NCI-H446 (cell line): Measurements from ENCODE around the gene FAM163A.
"Not testable (repeated sequence)": the region's sequence is repeated elsewhere in the genome, so short reads cannot be mapped to it uniquely, and the experiment has no call there.

Experiments
- DNase-seq, 2 experiments: peaks; one replicate each; lab custom pipeline; 2025; lab: John Stamatoyannopoulos, UW

FAM163A gene

DNA sequence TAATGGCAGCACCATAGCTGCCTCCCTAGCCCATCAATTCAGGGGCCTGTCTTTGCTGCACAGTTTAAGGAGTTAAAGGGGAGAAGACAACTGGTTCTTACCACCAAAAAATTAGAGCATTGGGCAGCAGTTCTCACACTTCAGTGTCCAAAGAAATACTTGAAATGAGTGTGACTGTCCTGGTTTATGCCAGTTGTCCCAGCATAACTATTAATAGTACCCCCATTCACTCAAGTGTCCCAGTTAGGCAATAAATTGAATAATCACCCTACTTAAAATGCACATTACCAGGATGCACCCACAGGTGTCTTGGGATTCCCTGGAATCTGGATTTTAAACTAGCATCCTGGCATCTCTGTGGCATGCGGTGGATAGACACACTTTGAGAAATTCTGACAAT is 51.1 kb downstream of the FAM163A start:
- no peak for DNase-seq

DNA sequence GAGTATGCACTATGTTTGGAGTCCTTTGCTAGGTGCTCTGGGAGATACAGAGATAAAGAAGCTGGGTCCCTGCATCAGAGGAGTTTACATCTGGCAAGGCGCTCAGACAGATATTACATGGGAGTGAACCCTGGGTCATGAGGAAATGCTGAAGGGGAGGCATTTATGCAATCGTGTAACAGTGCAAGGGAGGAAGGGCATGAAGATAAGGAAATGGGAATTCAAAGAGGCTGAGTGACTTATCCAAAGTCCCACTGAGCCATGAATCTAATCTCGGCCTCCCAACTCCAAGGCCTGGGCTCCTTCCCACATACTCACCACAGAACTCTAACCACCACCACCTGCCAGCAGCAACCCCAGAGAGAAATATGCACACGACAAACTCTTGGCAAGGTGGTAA is 51.6 kb downstream of the FAM163A start:
- no peak for DNase-seq

DNA sequence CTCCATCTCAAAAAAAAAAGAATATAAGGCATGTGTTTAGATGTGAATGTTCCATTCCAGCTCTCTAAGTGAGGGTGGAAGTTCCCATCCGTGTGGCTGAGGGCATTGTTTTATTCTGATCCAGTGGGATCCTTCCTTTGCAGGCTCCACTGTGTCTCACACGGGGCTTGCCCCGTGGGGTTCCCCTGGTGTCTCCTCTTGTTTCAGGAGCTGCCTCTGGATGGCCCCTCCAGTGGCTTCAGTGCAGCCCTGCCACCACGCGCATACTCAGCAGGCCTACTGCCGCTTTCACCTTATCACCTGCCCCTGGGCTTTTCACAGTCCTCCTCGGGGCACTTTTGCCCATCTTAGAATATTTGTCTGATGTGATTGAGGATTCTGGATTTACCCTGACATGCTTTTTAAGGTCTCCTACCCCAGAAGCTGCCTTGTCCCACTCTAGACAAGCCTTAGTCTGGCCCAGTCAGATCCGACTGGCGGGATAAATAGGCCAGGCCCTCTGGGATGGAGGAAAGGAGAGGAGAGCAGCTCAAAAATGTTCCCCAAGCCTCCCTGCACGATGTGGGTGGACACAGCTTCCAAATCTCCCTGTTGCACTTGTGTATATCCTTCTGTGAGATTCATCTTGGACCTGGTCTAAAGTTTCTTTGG is 55.2 kb downstream of the FAM163A start:
- DNase-seq = no peak

DNA sequence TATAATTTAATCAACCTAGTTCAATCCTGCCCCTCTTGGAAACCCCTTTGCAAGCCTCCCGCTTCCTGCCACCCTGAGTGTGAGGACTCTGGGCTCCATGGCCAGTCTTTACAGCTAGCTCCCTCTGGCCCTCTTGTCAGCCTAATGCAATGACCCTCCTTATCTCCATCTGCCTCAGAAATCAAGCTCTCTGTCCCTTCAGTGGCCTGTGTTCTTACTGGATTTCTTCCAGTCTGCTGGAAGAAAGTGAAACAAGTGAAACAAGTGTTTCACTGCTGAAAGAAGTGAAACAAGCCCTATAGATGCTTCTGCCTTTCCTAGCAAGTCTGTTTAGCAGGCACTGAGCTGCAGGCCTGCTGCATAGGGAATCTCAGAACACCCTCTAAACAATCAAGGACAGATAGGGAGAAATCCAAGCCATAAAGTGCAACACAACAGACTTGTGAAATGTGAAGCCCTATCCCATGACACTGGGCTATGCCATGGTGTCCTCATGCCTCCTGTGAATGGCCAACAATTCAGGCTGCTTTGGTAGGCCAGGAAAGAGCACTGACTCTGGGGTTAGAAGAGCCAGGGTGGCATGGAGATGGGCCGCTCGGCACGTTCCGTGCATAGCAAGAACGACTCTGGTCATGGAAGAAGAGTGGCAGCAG is 55.9 kb downstream of the FAM163A start:
- no peak for DNase-seq

DNA sequence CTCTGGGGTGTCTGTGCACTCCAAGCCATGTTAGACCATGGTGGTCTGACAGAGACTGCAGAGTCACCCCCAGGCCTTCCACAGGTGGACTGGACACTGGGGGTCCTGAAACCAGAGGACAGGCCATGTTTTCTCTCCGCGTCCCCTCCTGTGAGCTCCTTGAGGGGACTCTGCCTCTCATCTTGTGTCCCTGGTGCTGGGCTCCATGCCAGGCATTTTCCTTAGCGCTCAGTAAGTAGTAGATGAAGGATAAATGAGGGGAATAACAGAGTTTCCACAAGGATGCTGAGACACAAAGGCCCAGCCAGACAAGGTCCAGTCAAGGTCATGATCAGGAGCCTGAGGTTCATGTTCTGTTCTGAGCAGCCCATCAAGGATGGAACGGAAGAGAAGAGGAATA is 57.4 kb downstream of the FAM163A start:
- DNase-seq = no peak

DNA sequence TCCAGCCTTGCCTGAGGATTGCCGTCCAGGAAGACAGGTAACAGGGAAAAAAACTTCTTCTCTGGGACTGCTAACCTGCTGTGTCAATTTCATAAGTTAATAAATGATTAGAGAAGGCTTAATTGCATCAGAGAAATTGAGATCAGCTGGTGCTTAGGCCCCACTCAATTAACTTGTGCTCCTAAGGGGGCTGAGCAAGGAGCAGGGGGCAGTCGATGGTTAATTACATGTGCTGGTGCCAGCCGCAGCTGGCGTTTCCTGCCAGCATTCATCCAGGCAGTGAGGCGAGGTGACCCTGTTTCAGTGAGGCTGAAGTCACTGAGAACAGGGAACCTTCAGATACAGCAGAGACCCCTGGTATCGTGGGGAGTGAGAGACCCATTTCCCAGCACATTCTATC is 60.0 kb downstream of the FAM163A start:
- no peak for DNase-seq

DNA sequence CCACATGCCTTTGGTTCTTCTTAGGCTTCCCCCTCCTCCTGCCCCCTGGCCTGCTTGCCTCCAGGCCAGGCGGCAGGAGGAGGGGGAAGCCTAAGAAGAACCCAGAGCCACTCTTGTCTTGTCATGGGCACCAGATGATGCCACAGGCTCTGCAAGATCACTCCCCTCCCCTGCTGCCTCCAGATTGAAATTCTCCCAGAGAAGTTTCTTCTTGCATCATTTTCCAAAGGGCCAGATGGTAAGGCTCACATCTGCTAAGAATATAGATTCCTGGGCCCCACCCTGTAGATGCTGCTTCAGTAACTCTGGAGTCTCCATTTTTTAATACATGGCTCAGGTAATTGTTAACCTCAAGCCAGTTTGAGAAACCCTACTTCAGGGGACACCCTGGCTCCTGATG is 60.8 kb downstream of the FAM163A start:
- DNase-seq = no peak

DNA sequence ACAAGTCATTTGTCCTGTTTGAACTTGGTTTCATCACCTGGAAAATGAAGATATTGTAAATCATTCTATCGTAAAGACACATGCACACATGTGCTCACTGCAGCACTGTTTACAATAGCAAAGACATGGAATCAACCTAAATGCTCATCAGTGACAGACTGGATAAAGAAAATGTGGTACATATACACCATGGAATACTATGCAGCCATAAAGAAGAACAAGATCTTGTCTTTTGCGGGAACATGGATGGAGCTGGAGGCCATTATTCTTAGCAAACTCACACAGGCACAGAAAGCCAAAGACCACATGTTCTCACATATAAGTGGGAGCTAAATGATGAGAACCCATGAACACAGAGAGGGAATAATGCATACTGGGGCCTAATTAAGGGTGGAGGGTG is 61.3 kb downstream of the FAM163A start:
- DNase-seq = not testable (repeated sequence)

DNA sequence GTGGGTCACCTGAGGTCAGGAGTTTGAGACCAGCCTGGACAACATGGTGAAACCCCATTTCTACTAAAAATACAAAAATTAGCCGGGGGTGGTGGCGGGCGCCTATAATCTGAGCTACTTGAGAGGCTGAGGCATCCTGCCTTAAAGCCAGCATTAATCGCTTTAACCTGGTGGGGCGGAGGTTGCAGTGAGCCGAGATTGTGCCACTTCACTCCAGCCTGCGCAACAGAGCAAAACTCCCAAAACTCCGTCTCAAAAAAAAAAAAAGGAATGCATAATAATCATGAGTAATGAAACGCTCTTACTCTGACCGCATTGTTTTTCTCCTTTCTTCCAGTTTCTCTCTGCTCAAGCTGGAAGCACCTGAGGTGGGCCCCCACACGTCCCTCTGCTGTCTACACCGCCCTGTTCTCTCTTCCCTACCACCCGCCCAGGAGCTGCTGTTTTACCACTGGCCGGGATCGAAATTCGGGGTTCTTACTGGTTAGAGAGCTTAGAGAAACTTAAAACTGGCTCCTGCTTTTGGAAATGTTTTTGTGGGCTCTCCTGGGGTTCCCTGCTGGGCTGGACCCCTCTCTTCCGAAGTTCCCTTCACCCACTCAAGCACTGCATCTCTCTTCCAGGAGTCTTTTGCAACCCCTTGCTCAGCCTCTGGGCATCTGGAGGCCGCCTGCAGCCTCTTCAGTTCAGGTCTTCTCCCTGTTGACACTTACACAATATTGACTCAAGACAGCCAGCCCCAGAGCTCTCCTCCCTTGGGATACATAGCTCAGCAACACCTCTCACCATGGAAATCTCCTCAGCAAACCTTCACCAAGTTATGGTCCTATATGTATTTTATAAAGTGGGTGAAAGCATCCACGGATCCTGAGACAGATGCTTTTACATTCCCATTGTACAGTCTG is 62.5 kb downstream of the FAM163A start:
- no peak for DNase-seq

DNA sequence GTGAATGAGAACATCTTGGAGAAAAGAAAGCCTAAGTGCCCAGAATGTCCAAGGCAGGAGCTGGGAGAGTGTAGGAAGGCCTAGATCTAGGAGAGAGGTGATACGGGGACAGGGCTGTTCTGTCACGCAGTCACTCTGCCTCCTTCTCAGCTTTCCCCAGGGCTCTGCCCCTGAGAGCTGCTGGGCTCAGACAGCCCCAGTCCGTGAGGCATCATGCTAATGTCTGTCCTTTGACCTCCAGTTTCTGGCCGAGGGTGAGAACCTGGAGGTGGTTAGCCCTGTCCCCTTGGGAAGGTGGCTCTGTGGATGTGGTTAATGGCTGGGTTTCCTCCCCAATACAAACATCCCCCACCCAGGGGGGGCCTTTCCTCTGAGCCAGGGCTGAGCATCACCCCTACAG is 63.2 kb downstream of the FAM163A start:
- no peak for DNase-seq

DNA sequence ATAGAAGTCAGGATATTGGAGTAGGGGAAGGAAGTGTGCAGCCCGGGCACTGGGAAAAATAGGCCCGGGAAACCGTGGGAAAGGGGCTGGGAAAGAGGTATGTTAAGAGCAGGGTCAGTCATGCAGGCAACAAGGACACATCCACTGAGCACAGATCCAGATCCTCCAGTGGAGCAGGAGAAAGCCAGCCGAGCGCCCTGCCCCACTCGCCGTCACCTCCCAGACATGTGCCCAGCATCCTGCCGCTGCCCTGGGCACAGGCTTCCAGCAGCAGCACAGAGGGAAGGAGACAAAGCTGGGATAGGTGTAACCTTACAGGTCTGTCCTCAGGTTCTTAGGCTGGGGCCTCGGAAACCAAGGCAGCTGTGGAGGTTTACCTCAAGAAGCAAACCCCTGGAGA is 64.2 kb downstream of the FAM163A start:
- DNase-seq = no peak

DNA sequence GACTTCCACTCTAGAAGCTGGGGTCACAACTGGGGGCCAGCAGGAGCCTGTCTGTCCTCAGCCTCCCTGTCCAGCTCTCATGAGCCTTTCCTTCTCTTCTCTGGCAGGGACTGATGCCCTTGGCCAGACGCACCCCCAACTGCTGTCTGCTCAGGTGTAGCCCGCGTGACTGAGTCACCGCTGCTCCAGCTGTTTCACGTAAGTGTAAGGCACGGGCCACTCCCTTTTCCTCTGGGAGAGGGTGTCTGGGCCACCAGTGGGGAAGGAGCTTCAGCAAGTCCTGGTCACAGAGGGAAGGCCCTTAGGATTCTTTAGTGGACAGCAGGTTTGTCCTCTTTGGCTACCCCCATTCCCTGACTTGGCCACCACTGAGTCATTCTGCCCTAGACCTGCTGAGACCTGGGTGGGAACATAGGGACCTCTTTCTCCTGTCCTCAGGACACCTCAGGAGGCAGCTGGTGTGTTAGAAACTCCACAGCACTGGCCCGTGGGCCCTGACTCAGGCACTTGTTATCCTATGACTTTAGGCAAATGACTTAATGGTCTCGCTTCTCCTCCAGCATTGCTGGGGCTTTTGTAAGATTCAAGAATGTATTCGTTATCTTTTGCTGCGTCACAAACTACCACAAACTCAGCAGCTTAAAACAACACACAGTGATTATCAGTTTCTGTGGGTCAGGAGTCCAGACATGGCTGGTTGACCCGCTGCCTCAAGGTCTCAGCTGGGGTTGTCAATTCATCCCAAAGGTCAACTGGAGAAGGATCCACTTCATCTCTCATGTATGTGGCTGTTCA is 64.8 kb downstream of the FAM163A start:
- DNase-seq = no peak

DNA sequence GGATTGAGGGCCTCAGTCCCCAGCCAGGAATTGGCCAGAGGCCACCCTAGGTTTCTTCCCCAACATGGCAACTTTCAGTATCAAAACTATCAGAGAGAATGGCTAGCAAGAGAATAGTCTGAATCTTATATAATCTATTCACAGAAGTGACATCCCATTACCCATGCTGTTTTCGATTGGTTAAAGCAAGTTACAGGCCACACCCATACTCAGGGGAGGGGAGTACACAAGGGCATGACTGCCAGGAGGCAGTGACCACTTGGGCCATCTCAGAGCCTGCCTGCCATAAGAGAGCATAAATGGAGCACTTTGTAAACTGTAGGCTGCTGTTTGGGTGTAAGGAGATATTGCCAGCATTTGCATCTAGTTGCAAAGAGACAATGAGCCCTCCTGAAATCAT is 65.4 kb downstream of the FAM163A start:
- DNase-seq = no peak

DNA sequence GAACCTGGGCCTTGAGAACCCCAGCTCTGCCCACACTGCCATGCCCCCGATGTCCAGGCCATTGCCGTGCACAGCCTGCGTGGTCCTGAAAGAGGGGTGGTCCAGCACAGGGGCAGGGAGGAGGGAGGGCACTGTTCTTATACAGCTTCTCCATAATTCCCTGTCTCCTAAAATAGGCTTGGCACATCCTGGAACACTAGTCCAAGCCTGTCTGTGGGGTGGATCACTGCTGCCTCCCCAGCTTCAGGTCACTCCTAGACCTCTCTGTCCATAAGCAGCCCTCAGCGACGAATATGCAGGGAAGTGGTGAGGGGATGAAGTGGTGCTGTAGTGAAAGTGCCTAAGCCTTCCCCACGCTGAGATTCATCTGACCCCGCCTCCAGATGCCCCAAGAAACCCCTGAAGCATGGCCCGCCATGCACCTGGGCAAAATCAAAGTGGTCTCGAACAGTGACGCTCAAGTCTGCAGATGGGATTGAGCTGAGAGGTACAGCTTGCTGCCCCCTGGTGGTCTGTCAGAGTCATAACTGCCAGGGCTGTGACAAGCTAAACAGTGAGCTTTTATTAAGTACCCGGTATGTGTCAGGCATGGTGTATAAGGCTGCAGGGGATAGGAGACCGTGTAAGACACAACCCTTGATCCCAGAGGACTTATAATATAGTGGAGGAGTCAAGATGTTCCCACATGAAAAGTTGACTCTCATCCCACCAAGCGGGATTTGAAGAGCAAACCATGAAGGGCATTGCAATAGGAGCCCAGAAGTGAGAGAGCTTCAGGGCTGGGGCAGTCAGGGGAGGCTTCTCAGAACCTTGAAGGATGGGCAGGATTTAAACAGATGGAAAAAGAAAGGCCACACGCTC is 66.6 kb downstream of the FAM163A start:
- peak; percentile 42 to 79 for DNase-seq

DNA sequence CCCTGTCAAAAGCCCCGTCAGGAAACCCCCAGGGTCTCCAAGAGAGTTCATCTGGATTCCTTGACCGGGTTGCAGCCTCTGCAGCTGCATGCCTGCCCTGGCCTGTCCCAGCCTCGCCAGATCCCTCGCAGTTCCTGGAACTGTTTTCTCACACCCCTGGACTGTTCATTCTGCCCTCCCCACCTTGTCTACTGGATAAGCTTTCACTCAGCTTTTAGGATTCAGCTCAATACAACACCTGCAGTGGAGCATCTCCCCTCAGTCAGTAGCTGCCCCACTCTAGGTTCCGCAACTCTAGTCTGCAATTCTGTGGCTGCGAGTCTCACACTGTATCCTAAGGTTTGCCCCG is 67.2 kb downstream of the FAM163A start:
- DNase-seq = no peak

DNA sequence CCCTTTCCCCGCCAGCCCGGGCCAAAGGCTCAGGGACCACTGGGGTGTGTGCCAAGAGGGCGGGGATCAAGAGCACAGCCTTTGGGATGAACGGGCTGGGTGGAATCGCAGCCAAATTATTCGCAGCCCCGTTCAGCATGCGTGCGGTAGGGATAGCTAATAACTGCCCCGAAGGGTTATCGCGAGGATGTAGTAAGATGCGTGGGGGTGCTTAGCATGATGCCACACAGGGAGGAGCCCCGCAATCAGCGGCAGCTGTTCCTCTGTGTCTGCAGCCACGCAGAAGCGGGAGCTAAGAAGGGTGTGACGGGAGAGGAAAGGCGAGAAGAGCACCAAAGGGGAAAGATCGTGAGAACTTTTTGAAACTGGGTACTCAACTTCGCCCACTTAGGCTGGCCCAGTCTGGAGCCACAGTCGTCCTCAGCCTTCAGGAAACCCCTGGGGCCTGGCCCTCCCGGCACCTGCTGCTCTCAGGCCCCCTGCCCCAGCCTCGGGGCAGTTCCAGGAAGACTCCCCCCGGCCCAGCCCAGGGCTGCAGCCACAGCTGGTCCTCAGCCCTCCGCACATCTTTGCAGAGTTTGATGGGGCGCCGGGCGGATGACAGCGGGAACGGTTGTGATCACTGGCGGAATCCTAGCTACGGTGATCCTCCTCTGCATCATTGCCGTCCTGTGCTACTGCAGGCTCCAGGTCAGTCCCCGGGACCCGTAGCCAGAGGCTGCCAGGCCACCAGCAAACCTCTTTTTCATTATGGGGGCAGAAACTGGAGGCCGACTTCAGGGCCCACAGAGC is 69.6 kb downstream of the FAM163A start:
- DNase-seq = peak in 1 of 2 experiments; percentile 28

DNA sequence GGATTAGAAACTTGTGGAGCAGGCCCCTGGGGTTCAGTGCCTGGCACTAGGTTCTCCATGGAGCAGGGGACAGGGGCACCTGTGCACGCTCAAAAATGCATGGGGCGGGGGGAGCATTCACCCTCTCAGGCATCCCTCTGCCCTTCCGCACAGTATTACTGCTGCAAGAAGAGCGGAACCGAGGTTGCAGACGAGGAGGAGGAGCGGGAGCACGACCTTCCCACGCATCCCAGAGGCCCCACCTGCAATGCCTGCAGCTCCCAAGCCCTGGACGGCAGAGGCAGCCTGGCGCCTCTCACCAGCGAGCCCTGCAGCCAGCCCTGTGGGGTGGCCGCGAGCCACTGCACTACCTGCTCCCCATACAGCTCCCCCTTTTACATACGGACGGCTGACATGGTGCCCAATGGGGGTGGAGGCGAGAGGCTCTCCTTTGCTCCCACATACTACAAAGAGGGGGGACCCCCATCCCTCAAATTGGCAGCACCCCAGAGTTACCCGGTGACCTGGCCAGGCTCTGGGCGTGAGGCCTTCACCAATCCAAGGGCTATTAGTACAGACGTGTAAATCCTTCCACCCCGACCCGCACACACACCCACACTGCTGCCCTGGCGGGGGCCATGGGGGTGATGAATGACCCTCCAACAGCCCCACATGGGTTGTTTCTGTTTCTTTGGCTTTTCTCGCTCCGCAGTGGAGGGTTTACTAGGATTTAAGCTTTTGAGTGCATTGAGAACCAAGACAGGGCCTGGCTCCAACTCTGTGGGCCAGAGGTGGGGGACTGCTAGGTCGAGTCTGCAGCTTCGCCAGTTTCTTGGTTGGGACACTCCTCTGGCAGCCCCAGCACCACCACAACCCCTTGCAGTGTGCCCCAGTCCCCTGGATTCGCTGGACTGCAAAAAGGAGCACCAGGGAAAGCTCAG is 70.8 kb downstream of the FAM163A start:
- no peak for DNase-seq

DNA sequence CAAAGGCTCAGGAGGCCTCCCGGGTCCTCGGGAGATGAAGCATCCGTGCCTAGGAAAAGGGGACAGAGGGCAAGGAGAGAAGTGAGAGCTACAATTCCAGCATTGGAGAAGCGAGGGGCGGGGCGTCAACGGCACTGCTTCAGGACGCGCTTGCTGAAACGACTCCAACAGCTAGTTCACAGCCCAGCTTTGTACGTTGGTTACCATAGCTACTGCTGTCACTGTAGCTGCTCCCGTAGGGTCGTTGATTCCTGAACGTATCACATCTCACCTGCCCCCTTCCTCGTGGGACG is 71.4 kb downstream of the FAM163A start:
- DNase-seq = no peak

DNA sequence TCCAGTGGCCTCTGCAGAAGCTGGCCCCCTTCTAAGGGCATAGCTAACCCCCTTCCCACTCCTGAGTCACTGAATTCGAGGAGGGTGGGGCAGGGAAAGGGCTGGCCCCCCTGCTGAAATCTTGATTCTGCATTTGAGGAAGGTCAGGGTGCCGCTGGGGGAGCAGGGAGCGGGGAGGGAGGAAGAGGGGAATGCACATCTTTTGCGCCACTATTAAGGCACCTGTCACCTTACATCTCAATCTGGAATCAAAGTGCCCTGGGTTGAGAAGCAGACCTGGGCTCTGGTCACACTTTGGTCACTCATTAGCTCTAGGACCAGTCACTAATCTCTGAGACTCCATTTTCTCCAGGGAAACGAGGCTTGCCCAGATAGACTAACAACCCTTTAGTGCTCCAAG is 72.5 kb downstream of the FAM163A start:
- DNase-seq = no peak
